Tibial nerve (tissue), 3 donors: ENCODE results near the gene MYH16.

Experiments used
- POLR2A ChIP-seq, 2 donors: fragments of 450-650 bp; IDR thresholded peaks; one replicate each; pipeline ENCODE4 v1.6.1; 2017; ENCODE audit warnings: antibody characterized with exemption in 2 of 2, mild to moderate bottlenecking in 2 of 2, moderate library complexity in 2 of 2
- TF ChIP-seq, protein P1 (sequence below), 5 experiments: fragments of 200-600 bp in 3 of 5; fragments of 450-650 bp in 2 of 5; sonication (generic) in 3 of 5; IDR thresholded peaks; one replicate each; pipeline ENCODE4 v1.5.1; 2016 to 2019; ENCODE audit warnings: antibody characterized with exemption in 5 of 5, mild to moderate bottlenecking in 3 of 5, moderate library complexity in 2 of 5

DNA sequence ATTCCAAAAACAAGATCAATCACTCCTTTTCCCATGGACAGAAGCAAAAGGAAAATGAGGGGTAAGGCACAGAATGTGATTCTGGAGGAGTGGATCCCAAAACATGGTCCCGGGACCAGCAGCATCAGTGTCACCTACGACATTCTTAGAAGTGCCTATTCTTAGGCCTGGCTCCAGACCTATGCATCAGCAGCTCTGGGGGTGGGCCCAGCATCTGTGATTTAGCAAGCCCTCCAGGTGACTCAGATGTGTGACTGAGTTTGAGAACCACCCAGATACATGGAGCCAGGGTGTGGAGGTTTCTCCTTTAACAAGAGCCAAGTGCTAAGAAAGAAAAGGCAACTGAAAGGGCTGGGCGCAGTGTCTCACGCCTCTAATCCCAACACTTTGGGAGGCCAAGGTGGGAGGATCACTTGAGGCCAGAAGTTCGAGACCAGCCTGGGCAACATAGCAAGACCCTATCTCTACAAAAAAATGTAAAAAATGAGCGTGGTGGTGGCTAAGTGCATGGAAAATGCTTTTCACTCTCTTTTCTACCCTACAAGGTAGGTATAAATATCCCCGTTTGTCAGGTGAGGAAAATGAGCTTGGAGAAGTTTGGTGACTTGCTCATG lies 35.9 kb downstream of the MYH16 start:
- TF ChIP-seq, protein P1, sequence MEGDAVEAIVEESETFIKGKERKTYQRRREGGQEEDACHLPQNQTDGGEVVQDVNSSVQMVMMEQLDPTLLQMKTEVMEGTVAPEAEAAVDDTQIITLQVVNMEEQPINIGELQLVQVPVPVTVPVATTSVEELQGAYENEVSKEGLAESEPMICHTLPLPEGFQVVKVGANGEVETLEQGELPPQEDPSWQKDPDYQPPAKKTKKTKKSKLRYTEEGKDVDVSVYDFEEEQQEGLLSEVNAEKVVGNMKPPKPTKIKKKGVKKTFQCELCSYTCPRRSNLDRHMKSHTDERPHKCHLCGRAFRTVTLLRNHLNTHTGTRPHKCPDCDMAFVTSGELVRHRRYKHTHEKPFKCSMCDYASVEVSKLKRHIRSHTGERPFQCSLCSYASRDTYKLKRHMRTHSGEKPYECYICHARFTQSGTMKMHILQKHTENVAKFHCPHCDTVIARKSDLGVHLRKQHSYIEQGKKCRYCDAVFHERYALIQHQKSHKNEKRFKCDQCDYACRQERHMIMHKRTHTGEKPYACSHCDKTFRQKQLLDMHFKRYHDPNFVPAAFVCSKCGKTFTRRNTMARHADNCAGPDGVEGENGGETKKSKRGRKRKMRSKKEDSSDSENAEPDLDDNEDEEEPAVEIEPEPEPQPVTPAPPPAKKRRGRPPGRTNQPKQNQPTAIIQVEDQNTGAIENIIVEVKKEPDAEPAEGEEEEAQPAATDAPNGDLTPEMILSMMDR (IDR thresholded peaks at IDR 0.05) = no peak
- TF ChIP-seq POLR2A (IDR thresholded peaks at IDR 0.05) = no peak
